ENCODE results near the gene RPP21. TPM values are rescaled to one million over a fixed set of nuclear protein-coding genes. Genes with fewer than 3 reads are reported as not detected.

The RPP21 gene
- total RNA-seq, 1 experiment from 2014 or later: 65.9 TPM

DNA sequence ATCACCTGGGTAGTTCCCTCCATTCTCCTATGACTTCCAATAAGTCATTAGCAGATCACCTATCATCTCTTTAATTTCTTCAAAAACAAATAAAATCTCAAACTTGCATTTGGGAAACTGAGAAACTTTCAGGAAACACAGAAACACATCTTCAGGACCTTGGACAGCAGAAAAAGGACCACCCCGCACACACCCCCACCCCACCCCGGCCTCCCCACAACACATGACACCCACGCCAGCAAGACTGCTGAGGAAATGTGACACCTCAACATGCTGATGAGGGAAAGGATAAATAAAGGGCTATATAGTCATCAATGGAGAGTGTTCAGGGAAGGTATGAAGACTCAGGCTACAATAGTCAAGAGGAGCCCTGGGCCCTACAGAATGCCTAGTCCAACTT is 33.9 kb upstream of the RPP21 start:
- CTCF ChIA-PET: no interaction called here
- no peaks in the 10 kb centered on the region for H3K27me3 ChIP-seq (replicated peaks; ENCODE audit: insufficient read depth, low read depth, low read length, poor library complexity)
- TF ChIP-seq, protein P1, sequence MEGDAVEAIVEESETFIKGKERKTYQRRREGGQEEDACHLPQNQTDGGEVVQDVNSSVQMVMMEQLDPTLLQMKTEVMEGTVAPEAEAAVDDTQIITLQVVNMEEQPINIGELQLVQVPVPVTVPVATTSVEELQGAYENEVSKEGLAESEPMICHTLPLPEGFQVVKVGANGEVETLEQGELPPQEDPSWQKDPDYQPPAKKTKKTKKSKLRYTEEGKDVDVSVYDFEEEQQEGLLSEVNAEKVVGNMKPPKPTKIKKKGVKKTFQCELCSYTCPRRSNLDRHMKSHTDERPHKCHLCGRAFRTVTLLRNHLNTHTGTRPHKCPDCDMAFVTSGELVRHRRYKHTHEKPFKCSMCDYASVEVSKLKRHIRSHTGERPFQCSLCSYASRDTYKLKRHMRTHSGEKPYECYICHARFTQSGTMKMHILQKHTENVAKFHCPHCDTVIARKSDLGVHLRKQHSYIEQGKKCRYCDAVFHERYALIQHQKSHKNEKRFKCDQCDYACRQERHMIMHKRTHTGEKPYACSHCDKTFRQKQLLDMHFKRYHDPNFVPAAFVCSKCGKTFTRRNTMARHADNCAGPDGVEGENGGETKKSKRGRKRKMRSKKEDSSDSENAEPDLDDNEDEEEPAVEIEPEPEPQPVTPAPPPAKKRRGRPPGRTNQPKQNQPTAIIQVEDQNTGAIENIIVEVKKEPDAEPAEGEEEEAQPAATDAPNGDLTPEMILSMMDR (conservative IDR thresholded peaks at IDR 0.05; ENCODE audit: low read depth, low read length): no peak
- no peak for TF ChIP-seq EZH2 (IDR thresholded peaks at IDR 0.05; ENCODE audit: borderline replicate concordance, low read depth, low read length, poor library complexity, severe bottlenecking)
- DNase-seq (ENCODE audit: low spot score): no peak
- POLR2A ChIA-PET (ENCODE audit: low non-redundant PET): no interaction called here
- no peak overlapping the region for H3K4me3 ChIP-seq (ENCODE audit: low read depth, low read length, poor library complexity, severe bottlenecking)
- no peak overlapping the region for H3K27ac ChIP-seq (ENCODE audit: low read depth, low read length, poor library complexity, severe bottlenecking)
- no peaks in the 10 kb centered on the region for H3K4me1 ChIP-seq (ENCODE audit: insufficient read depth, low read length, poor library complexity, severe bottlenecking)
- H3K36me3 ChIP-seq (ENCODE audit: insufficient read depth, low read length, poor library complexity, severe bottlenecking): peaks cover 22% of the 10 kb centered on the region
- intact Hi-C loops (cut with micrococcal nuclease; ENCODE audit: unreplicated experiment): no loop called here
- no peaks in the 10 kb centered on the region for H3K9me3 ChIP-seq (ENCODE audit: low read depth, low read length, poor library complexity, severe bottlenecking)
- BruUV-seq (replicated peaks): no TSS peak

DNA sequence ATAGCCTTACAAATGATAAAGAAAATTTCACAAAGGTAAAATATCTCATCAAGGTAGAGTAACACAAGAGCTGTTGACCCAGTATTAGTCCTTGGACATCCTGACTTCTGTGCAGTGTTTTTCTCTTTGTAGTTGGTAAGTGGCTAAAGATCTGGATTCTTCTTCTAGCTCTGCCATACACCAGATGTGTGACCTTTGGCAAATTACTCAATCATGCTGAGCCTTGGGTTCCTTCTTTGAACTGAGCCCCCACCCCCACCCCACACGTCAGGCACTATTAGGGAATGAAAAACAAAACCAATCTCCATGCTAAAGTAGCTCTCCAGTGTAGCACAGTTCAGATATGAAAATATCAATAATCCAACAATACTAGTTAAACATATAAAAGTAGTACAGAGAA is 33.3 kb upstream of the RPP21 start:
- POLR2A ChIA-PET (ENCODE audit: low non-redundant PET): no interaction called here
- BruUV-seq (replicated peaks): no TSS peak
- no peak overlapping the region for H3K4me3 ChIP-seq (ENCODE audit: low read depth, low read length, poor library complexity, severe bottlenecking)
- no peaks in the 10 kb centered on the region for H3K27me3 ChIP-seq (replicated peaks; ENCODE audit: insufficient read depth, low read depth, low read length, poor library complexity)
- no peaks in the 10 kb centered on the region for H3K4me1 ChIP-seq (ENCODE audit: insufficient read depth, low read length, poor library complexity, severe bottlenecking)
- CTCF ChIA-PET: no interaction called here
- TF ChIP-seq, protein P1 (conservative IDR thresholded peaks at IDR 0.05; ENCODE audit: low read depth, low read length): no peak
- H3K36me3 ChIP-seq (ENCODE audit: insufficient read depth, low read length, poor library complexity, severe bottlenecking): peaks cover 16% of the 10 kb centered on the region
- no peaks in the 10 kb centered on the region for H3K9me3 ChIP-seq (ENCODE audit: low read depth, low read length, poor library complexity, severe bottlenecking)
- H3K27ac ChIP-seq (ENCODE audit: low read depth, low read length, poor library complexity, severe bottlenecking): no peak overlapping the region
- no peak for DNase-seq (ENCODE audit: low spot score)
- intact Hi-C loops (cut with micrococcal nuclease; ENCODE audit: unreplicated experiment): no loop called here

DNA sequence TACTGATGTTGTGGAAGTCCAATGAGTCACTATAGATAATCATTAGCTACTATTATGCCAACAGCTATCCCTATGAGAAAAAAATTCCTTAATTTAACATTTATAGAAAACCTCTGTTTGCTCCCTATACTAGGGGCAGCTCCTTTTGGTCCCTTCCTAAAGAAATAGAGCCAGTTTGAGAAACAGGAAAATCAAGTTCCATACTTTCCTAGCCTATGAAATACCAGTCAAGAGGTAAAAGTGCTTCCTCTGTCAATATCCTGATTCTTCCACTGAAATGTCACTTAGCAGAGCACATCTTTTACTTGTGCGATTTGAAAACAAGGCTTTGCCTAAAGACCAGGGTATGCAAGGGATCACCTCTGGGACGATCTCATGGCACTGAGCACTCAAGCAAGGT is 32.7 kb upstream of the RPP21 start:
- no peaks in the 10 kb centered on the region for H3K4me1 ChIP-seq (ENCODE audit: insufficient read depth, low read length, poor library complexity, severe bottlenecking)
- peaks cover 15% of the 10 kb centered on the region for H3K36me3 ChIP-seq (ENCODE audit: insufficient read depth, low read length, poor library complexity, severe bottlenecking)
- H3K27me3 ChIP-seq (replicated peaks; ENCODE audit: insufficient read depth, low read depth, low read length, poor library complexity): no peaks in the 10 kb centered on the region
- no peaks in the 10 kb centered on the region for H3K9me3 ChIP-seq (ENCODE audit: low read depth, low read length, poor library complexity, severe bottlenecking)
- no TSS peak for BruUV-seq (replicated peaks)
- intact Hi-C loops (cut with micrococcal nuclease; ENCODE audit: unreplicated experiment): no loop called here
- POLR2A ChIA-PET (ENCODE audit: low non-redundant PET): no interaction called here
- TF ChIP-seq, protein P1 (conservative IDR thresholded peaks at IDR 0.05; ENCODE audit: low read depth, low read length): no peak
- TF ChIP-seq EZH2 (IDR thresholded peaks at IDR 0.05; ENCODE audit: borderline replicate concordance, low read depth, low read length, poor library complexity, severe bottlenecking): no peak
- no peak overlapping the region for H3K27ac ChIP-seq (ENCODE audit: low read depth, low read length, poor library complexity, severe bottlenecking)
- no peak overlapping the region for H3K4me3 ChIP-seq (ENCODE audit: low read depth, low read length, poor library complexity, severe bottlenecking)
- no peak for DNase-seq (ENCODE audit: low spot score)
- CTCF ChIA-PET: no interaction called here

Data from A673 (cell line).